ENCODE measurements around the gene RHOJ.

The RHOJ gene

GRCh38 chr14:63224196-63224595 lies 20.0 kb downstream of the RHOJ start:
- TF ChIP-seq CTCF (IDR thresholded peaks at IDR 0.05), result no peak

GRCh38 chr14:63228217-63228616 lies 24.0 kb downstream of the RHOJ start:
- no peak for TF ChIP-seq CTCF (IDR thresholded peaks at IDR 0.05)

- no peak for TF ChIP-seq CTCF (IDR thresholded peaks at IDR 0.05)
These were observed 25.3 kb downstream of the RHOJ start for GRCh38 chr14:63229330-63230059.

GRCh38 chr14:63231766-63232165 lies 27.5 kb downstream of the RHOJ start:
- no peak for TF ChIP-seq CTCF (IDR thresholded peaks at IDR 0.05)

- TF ChIP-seq CTCF (IDR thresholded peaks at IDR 0.05), result no peak
These were observed 33.5 kb downstream of the RHOJ start for GRCh38 chr14:63237791-63238190.

- TF ChIP-seq CTCF (IDR thresholded peaks at IDR 0.05), result no peak
These were observed 36.0 kb downstream of the RHOJ start for GRCh38 chr14:63240221-63240620.

GRCh38 chr14:63241096-63241495 lies 36.9 kb downstream of the RHOJ start:
- no peak for TF ChIP-seq CTCF (IDR thresholded peaks at IDR 0.05)

GRCh38 chr14:63243646-63244045 lies 39.4 kb downstream of the RHOJ start:
- TF ChIP-seq CTCF (IDR thresholded peaks at IDR 0.05), result no peak
